Type B pancreatic cell (in vitro differentiated cells): ENCODE results near the gene AGFG1. TPM values are rescaled to one million over a fixed set of nuclear protein-coding genes. Genes with fewer than 3 reads are reported as not detected.

Source experiments
- DNase-seq: peaks from one replicate; pipeline ENCODE4 v3.0.0; 2021; ENCODE audit warnings: mixed read lengths; ENCODE audit not compliant: unreplicated experiment; ENCODE audit errors: extremely low spot score
- H3K27ac Mint-ChIP-seq: 2 replicates; pipeline ENCODE4 v1.8.0; 2021; ENCODE audit warnings: mild to moderate bottlenecking, mixed read lengths
- H3K27me3 Mint-ChIP-seq: 2 replicates; pipeline ENCODE4 v1.8.0; 2021; ENCODE audit warnings: mixed read lengths
- H3K36me3 Mint-ChIP-seq: 2 replicates; pipeline ENCODE4 v1.8.0; 2021; ENCODE audit warnings: mixed read lengths
- H3K4me1 Mint-ChIP-seq: one replicate; pipeline ENCODE4 v1.8.0; 2021; ENCODE audit warnings: mixed read lengths; ENCODE audit not compliant: unreplicated experiment
- H3K4me3 Mint-ChIP-seq: 2 replicates; pipeline ENCODE4 v1.8.0; 2021; ENCODE audit warnings: mild to moderate bottlenecking, mixed read lengths
- H3K9me3 Mint-ChIP-seq: 2 replicates; pipeline ENCODE4 v1.8.0; 2021; ENCODE audit warnings: mixed read lengths
- total RNA-seq: library from RNA; stranded (reverse); gene quantifications from 2 replicates; pipeline ENCODE4 v1.2.1, GENCODE V29; 2021; ENCODE audit warnings: low replicate concordance
- TF ChIP-seq, protein P1 (sequence below): fragments of 200-600 bp; sonication (generic); conservative IDR thresholded peaks from 2 replicates; pipeline ENCODE4 v1.5.0; 2021; ENCODE audit warnings: antibody characterized with exemption, mild to moderate bottlenecking

Gene AGFG1
- total RNA-seq, 1 donor from 2014 or later, result 63.2 TPM

DNA sequence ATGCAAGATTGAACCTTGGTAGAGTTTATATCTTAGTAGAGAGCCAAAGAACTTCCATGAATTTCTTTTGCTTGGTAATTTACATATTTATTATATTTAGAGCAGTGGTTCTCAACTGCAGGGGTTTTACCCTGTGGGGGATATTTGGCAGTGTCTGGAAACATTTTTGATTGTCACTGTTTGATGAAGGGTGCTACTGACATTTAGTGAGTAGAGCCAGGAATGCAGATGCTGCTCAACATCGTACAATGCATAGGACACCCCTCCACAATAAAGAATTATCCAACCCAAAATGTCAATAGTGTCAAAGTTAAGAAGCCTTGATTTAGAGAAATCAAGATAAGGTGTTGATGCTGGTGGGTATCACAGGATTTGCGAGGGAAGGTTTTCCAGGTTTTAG, 14.7 kb downstream of the AGFG1 start:
- TF ChIP-seq, protein P1, sequence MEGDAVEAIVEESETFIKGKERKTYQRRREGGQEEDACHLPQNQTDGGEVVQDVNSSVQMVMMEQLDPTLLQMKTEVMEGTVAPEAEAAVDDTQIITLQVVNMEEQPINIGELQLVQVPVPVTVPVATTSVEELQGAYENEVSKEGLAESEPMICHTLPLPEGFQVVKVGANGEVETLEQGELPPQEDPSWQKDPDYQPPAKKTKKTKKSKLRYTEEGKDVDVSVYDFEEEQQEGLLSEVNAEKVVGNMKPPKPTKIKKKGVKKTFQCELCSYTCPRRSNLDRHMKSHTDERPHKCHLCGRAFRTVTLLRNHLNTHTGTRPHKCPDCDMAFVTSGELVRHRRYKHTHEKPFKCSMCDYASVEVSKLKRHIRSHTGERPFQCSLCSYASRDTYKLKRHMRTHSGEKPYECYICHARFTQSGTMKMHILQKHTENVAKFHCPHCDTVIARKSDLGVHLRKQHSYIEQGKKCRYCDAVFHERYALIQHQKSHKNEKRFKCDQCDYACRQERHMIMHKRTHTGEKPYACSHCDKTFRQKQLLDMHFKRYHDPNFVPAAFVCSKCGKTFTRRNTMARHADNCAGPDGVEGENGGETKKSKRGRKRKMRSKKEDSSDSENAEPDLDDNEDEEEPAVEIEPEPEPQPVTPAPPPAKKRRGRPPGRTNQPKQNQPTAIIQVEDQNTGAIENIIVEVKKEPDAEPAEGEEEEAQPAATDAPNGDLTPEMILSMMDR, result no peak
- Mint-ChIP-seq H3K9me3 (peaks cover 8% of the 10 kb centered on the region), H3K4me3 (no peak overlapping the region), H3K4me1 (no peaks in the 10 kb centered on the region), H3K27ac (no peak overlapping the region), H3K27me3 (no peaks in the 10 kb centered on the region), H3K36me3 (peaks cover 16% of the 10 kb centered on the region)
- DNase-seq, result no peak

- no peak overlapping the region for H3K4me3 Mint-ChIP-seq
- H3K27me3 Mint-ChIP-seq, result no peaks in the 10 kb centered on the region
- peaks cover 19% of the 10 kb centered on the region for H3K36me3 Mint-ChIP-seq
- DNase-seq, result no peak
- H3K27ac Mint-ChIP-seq, result no peak overlapping the region
- H3K4me1 Mint-ChIP-seq, result no peaks in the 10 kb centered on the region
- H3K9me3 Mint-ChIP-seq, result peaks cover 8% of the 10 kb centered on the region
- TF ChIP-seq, protein P1, result no peak
Observed at GRCh38 chr2:227488045-227488444, 16.1 kb downstream of the AGFG1 start.

GRCh38 chr2:227491386-227491785, 19.4 kb downstream of the AGFG1 start:
- H3K36me3 Mint-ChIP-seq, result peaks cover 12% of the 10 kb centered on the region
- H3K4me3 Mint-ChIP-seq, result no peak overlapping the region
- H3K4me1 Mint-ChIP-seq, result no peaks in the 10 kb centered on the region
- no peaks in the 10 kb centered on the region for H3K27me3 Mint-ChIP-seq
- DNase-seq, result no peak
- TF ChIP-seq, protein P1, result no peak
- H3K27ac Mint-ChIP-seq, result no peak overlapping the region
- H3K9me3 Mint-ChIP-seq, result no peaks in the 10 kb centered on the region

DNA sequence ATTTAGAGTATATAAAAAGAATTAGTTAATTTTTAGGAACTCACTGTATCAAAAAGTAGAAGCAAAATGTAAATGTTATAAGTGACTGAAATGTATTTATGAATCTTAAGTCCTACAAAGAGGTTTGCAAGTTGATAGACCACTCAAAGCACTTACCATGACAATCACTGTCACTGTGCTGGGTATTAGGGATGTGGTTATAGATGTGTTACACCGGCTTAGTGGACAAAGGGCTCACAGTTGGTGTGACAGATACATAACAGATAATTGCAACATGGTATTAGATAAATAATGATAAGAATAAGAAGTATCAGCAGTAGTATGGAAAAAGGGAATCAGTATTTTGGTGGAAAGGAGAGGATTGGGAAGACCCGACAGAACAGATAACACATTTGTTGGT, 21.6 kb downstream of the AGFG1 start:
- TF ChIP-seq, protein P1, result no peak
- Mint-ChIP-seq H3K36me3 (peaks cover 12% of the 10 kb centered on the region), H3K9me3 (no peaks in the 10 kb centered on the region), H3K4me3 (no peak overlapping the region), H3K4me1 (no peaks in the 10 kb centered on the region), H3K27ac (no peak overlapping the region), H3K27me3 (no peaks in the 10 kb centered on the region)
- no peak for DNase-seq

DNA sequence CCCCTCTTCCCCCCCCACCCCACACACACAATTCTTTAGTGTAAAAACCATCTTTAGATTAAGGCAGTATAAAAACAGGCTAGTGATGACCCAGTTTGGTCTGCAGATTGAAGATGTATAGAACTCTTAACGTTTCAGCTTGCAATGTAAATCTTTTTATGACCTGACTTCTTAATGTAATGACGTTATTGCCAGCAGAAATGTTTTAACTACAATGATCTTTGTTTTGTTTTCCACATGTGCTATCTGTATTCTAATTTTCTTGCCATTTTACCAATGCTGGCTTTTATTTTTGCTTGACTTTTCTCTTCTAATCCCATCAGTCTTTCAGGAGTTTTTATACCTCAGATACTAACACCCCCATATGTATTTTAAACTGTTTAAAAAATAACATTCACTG, 25.2 kb downstream of the AGFG1 start:
- Mint-ChIP-seq H3K36me3 (peaks cover 9% of the 10 kb centered on the region), H3K27me3 (no peaks in the 10 kb centered on the region), H3K27ac (no peak overlapping the region), H3K4me1 (no peaks in the 10 kb centered on the region), H3K9me3 (no peaks in the 10 kb centered on the region), H3K4me3 (no peak overlapping the region)
- TF ChIP-seq, protein P1, result no peak
- no peak for DNase-seq

DNA sequence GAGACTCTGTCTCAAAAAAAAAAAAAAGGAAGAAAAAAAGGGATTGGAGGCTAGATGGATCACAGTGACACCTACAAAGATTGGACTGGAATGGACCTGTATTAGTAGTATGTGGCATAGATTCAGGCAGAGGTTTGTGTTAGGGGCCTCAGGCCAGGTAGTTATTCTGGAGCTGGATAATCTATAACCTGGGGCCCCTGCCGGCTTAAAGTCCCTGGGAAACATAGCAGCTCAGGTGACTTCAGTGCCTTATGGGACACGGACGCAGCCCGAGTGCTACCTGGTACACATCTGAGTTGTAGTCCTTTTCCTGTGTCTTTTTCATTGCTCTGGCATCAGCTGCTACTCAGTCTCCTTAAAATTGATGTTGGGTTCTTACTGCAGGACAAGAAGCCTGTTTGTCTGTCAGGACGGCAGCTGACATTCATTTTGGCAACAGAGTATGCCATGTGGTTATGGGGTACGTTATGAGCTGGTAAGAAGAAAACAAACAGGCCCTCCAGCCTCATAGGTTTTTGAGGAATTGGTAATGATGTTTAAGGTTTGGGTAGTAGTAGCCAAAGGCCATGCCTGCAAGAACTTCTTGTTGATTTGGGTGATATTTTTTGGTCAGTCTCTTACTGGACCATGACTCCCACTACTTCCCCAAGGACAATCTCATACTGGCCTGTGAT, 27.8 kb downstream of the AGFG1 start:
- H3K36me3 Mint-ChIP-seq, result peaks cover 6% of the 10 kb centered on the region
- peak overlapping the region; percentile 16 for H3K27ac Mint-ChIP-seq
- no peak overlapping the region for H3K4me3 Mint-ChIP-seq

More for the DNA sequence above, 27.8 kb downstream of the AGFG1 start:
- Mint-ChIP-seq H3K4me1 (peaks cover 12% of the 10 kb centered on the region), H3K9me3 (no peaks in the 10 kb centered on the region), H3K27me3 (no peaks in the 10 kb centered on the region)
- TF ChIP-seq, protein P1, result no peak
- DNase-seq, result no peak
